IMR-90 (cell line): ENCODE data around the gene IFT20. TPM values are rescaled to one million over a fixed set of nuclear protein-coding genes. Genes with fewer than 3 reads are reported as not detected.

Experiments used
- ATAC-seq: fragments of 200-7000 bp; cut with Tn5 transposase; 2 replicates; pipeline ENCODE4 v1.9.1; 2020; ENCODE audit warnings: low read depth, mild to moderate bottlenecking, moderate library complexity
- BruUV-seq: library from RNA; stranded (reverse); fragments of 400-500 nt; replicated peaks from 2 replicates; lab custom pipeline; 2021; lab: Mats Ljungman, UMichigan
- CTCF ChIA-PET: fragments of 300-600 bp; formaldehyde crosslinking; extraction: SDS; loops from one replicate; lab custom pipeline; 2021; ENCODE audit warnings: antibody characterized with exemption; lab: Yijun Ruan, JAX
- POLR2A ChIA-PET: fragments of 300-600 bp; sonication (Branson Sonifier 250); formaldehyde crosslinking; loops from one replicate; lab custom pipeline; 2022; ENCODE audit warnings: antibody characterized with exemption; ENCODE audit not compliant: unreplicated experiment; lab: Charles Lee
- DNase-seq: peaks from one replicate; pipeline ENCODE4 v3.0.0; 2013
- H2AFZ ChIP-seq: replicated peaks from 2 replicates; pipeline ENCODE3; 2013; ENCODE audit warnings: low read length, mild to moderate bottlenecking; ENCODE audit not compliant: poor library complexity
- H2AK5ac ChIP-seq: 2 replicates; pipeline ENCODE4 v1.6.1; 2013; ENCODE audit warnings: low read depth, low read length, inconsistent platforms
- H2AK9ac ChIP-seq: replicated peaks from 2 replicates; pipeline ENCODE3; 2013; ENCODE audit warnings: mild to moderate bottlenecking, low read depth, low read length, moderate library complexity; ENCODE audit not compliant: poor library complexity
- H2BK120ac ChIP-seq: 2 replicates; pipeline ENCODE4 v1.6.1; 2013; ENCODE audit warnings: low read depth, low read length, inconsistent platforms
- H2BK15ac ChIP-seq: 3 replicates; pipeline ENCODE4 v1.6.1; 2013; ENCODE audit warnings: low read depth, low read length, inconsistent platforms
- H2BK20ac ChIP-seq: 2 replicates; pipeline ENCODE4 v1.6.1; 2013; ENCODE audit warnings: low read depth, mild to moderate bottlenecking, inconsistent platforms, low read length, moderate library complexity
- H2BK5ac ChIP-seq: 2 replicates; pipeline ENCODE4 v1.6.1; 2013; ENCODE audit warnings: mild to moderate bottlenecking, low read depth, low read length, inconsistent platforms; ENCODE audit not compliant: poor library complexity, severe bottlenecking
- H3K14ac ChIP-seq: replicated peaks from 2 replicates; pipeline ENCODE4 v1.6.1; 2013; ENCODE audit warnings: low read depth, low read length, inconsistent platforms
- H3K18ac ChIP-seq: 2 replicates; pipeline ENCODE4 v1.6.1; 2013; ENCODE audit warnings: low read depth, low read length, control low read depth
- H3K23ac ChIP-seq: 2 replicates; pipeline ENCODE4 v1.6.1; 2013; ENCODE audit warnings: low read depth, low read length, inconsistent platforms
- H3K27ac ChIP-seq: 2 replicates; pipeline ENCODE4 v1.5.1; 2013; ENCODE audit warnings: mild to moderate bottlenecking, control low read depth, low read length; ENCODE audit not compliant: insufficient read depth
- H3K27me3 ChIP-seq: 2 replicates; pipeline ENCODE4 v1.6.1; 2013; ENCODE audit warnings: low read length; ENCODE audit not compliant: control insufficient read depth, insufficient read depth
- H3K36me3 ChIP-seq: 2 replicates; pipeline ENCODE4 v1.6.1; 2013; ENCODE audit warnings: low read length, mixed read lengths; ENCODE audit not compliant: control insufficient read depth, insufficient read depth
- H3K4ac ChIP-seq: 2 replicates; pipeline ENCODE4 v1.6.1; 2013; ENCODE audit warnings: low read depth, low read length, inconsistent platforms
- H3K4me1 ChIP-seq: 2 replicates; pipeline ENCODE4 v1.6.1; 2013; ENCODE audit warnings: low read length, mixed read lengths; ENCODE audit not compliant: control insufficient read depth, insufficient read depth
- H3K4me2 ChIP-seq: 2 replicates; pipeline ENCODE4 v1.6.1; 2013; ENCODE audit warnings: low read depth, mild to moderate bottlenecking, control low read depth, low read length, moderate library complexity
- H3K4me3 ChIP-seq: 2 replicates; pipeline ENCODE4 v1.5.1; 2013; ENCODE audit warnings: low read depth, mild to moderate bottlenecking, control low read depth, low read length, moderate library complexity; ENCODE audit not compliant: insufficient read depth
- H3K56ac ChIP-seq: 2 replicates; pipeline ENCODE4 v1.6.1; 2013; ENCODE audit warnings: low read length, inconsistent platforms; ENCODE audit not compliant: insufficient read depth; ENCODE audit errors: extremely low read depth
- H3K79me1 ChIP-seq, 2 experiments: 2 replicates each; pipeline ENCODE4 v1.6.1; 2013; ENCODE audit warnings: low read length in 2 of 2, inconsistent platforms in 1 of 2, low read depth in 1 of 2
- H3K9ac ChIP-seq: 2 replicates; pipeline ENCODE4 v1.6.1; 2013; ENCODE audit warnings: low read depth, low read length, control low read depth
- H3K9me1 ChIP-seq: 2 replicates; pipeline ENCODE4 v1.6.1; 2013; ENCODE audit warnings: low read length, inconsistent platforms; ENCODE audit not compliant: insufficient read depth
- H3K9me3 ChIP-seq: 2 replicates; pipeline ENCODE4 v1.6.1; 2013; ENCODE audit warnings: low read length; ENCODE audit not compliant: control insufficient read depth, insufficient read depth
- H4K20me1 ChIP-seq: 2 replicates; pipeline ENCODE4 v1.6.1; 2013; ENCODE audit warnings: low read length, inconsistent platforms; ENCODE audit not compliant: insufficient read depth
- H4K5ac ChIP-seq: 2 replicates; pipeline ENCODE4 v1.6.1; 2013; ENCODE audit warnings: mild to moderate bottlenecking, low read depth, low read length, control low read depth
- H4K8ac ChIP-seq, 2 experiments: 2 replicates each; pipeline ENCODE4 v1.6.1; 2013; ENCODE audit warnings: low read depth in 2 of 2, low read length in 2 of 2, control low read depth in 1 of 2, inconsistent platforms in 1 of 2
- H4K91ac ChIP-seq: 2 replicates; pipeline ENCODE4 v1.6.1; 2013; ENCODE audit warnings: low read depth, low read length, inconsistent platforms; ENCODE audit not compliant: insufficient read depth
- CHD1 ChIP-seq: IDR thresholded peaks from 2 replicates; pipeline ENCODE4 v1.6.1; 2012; ENCODE audit warnings: low read depth, low read length, improper control_type of control experiment
- FOS ChIP-seq: fragments of 150-350 bp; IDR thresholded peaks from 2 replicates; pipeline ENCODE4 v1.6.1; 2016; ENCODE audit warnings: low read depth, low read length
- MAFK ChIP-seq: IDR thresholded peaks from 2 replicates; pipeline ENCODE4 v1.6.1; 2012; ENCODE audit warnings: low read depth, low read length, improper control_type of control experiment
- NFE2L2 ChIP-seq: fragments of 150-350 bp; IDR thresholded peaks from 2 replicates; pipeline ENCODE4 v1.6.1; 2016; ENCODE audit warnings: low read depth, mild to moderate bottlenecking, low read length
- POLR2A ChIP-seq: IDR thresholded peaks from 2 replicates; pipeline ENCODE4 v1.6.1; 2012; ENCODE audit warnings: mild to moderate bottlenecking, low read depth, low read length
- RCOR1 ChIP-seq: IDR thresholded peaks from 2 replicates; pipeline ENCODE4 v1.6.1; 2012; ENCODE audit warnings: mild to moderate bottlenecking, low read length, improper control_type of control experiment; ENCODE audit not compliant: insufficient replicate concordance
- RFX5 ChIP-seq: IDR thresholded peaks from 2 replicates; pipeline ENCODE4 v1.8.0; 2012; ENCODE audit warnings: low read depth, mild to moderate bottlenecking, low read length, moderate library complexity
- WGBS, 2 experiments: methylation state at CpG; one replicate each; pipeline versions ENCODE4 v1.1.5 to v1.1.7; 2013; ENCODE audit warnings: missing lambda C conversion rate in 2 of 2; ENCODE audit not compliant: insufficient read length in 1 of 2; ENCODE audit errors: extremely low coverage in 2 of 2; 5-methylcytosine and 5-hydroxymethylcytosine counted together
- dilution Hi-C: fragments of 300-500 bp; cut with HindIII; formaldehyde crosslinking; loops from one replicate; pipeline ENCODE4 v1.14.3; 2018; ENCODE audit warnings: low sequenced_read_pairs; ENCODE audit not compliant: unreplicated experiment
- in situ Hi-C: fragments of 300-500 bp; cut with MboI; formaldehyde crosslinking; loops from 3 replicates; pipeline ENCODE4 v1.14.3; 2019; ENCODE audit warnings: low sequenced_read_pairs, inconsistent platforms, mixed read lengths
- intact Hi-C: fragments of 100-400 bp; cut with micrococcal nuclease; formaldehyde crosslinking; loops from 2 replicates; pipeline ENCODE4 v1.10.0; 2022
- polyA plus RNA-seq, 3 experiments: library from polyadenylated mRNA; depleted of rRNA; stranded (reverse); fragments of >200 nt; gene quantifications; 2 replicates each; pipeline ENCODE4 v1.2.3, GENCODE V29; 2012; ENCODE audit warnings: low replicate concordance in 1 of 3
- total RNA-seq: library from RNA; depleted of rRNA; stranded (reverse); fragments of >200 nt; gene quantifications from 2 replicates; pipeline ENCODE4 v1.2.3, GENCODE V29; 2012

IFT20 gene
- total and polyA plus RNA-seq, 2 of the 4 experiments (the other 2 are of a cell fraction) = 25.5 to 46.3 TPM

- H3K4ac ChIP-seq = no peak overlapping the region
- no TSS peak for BruUV-seq
- dilution Hi-C loops (no loop called here), intact Hi-C loops (no loop called here), in situ Hi-C loops (no loop called here)
- no peak overlapping the region for H3K23ac ChIP-seq
- no peak overlapping the region for H2AK5ac ChIP-seq
- no peak overlapping the region for H4K5ac ChIP-seq
- no peaks in the 10 kb centered on the region for H4K20me1 ChIP-seq
- no peak for DNase-seq
- H2BK15ac ChIP-seq = no peak overlapping the region
- no peaks in the 10 kb centered on the region for H3K79me1 ChIP-seq
- POLR2A ChIA-PET = no interaction called here
- H3K4me3 ChIP-seq = no peak overlapping the region
- no peak overlapping the region for H3K27ac ChIP-seq
- no peaks in the 10 kb centered on the region for H3K9me1 ChIP-seq
- CTCF ChIA-PET = interaction anchor here (1.1 kb wide), 1 partner anchor 37 kb away, joined by 6 read pairs; the partner anchor contains the start of genes IFT20 and TNFAIP1
- H2AFZ ChIP-seq = no peak overlapping the region
- H3K9me3 ChIP-seq = no peaks in the 10 kb centered on the region
- no peak for ATAC-seq
- no peak overlapping the region for H3K4me2 ChIP-seq
- no peak overlapping the region for H2BK20ac ChIP-seq
- H2BK5ac ChIP-seq = no peak overlapping the region
- H3K36me3 ChIP-seq = no peaks in the 10 kb centered on the region
- peaks cover 5% of the 10 kb centered on the region for H3K27me3 ChIP-seq
- H4K8ac ChIP-seq = no peak overlapping the region
- no peak overlapping the region for H4K91ac ChIP-seq
- H2AK9ac ChIP-seq = no peak overlapping the region
- no peak overlapping the region for H3K18ac ChIP-seq
- H3K14ac ChIP-seq = no peak overlapping the region
- H3K4me1 ChIP-seq = no peaks in the 10 kb centered on the region
- no peak overlapping the region for H3K9ac ChIP-seq
- WGBS, 2 experiments = 71% methylated on average over 1 of the region's 3 CpGs; no CpG with 5 or more reads in 1 of the 2 experiments
- TF ChIP-seq RCOR1 (no peak), POLR2A (no peak), RFX5 (no peak), CHD1 (no peak), FOS (no peak), MAFK (no peak), NFE2L2 (no peak)
- no peak overlapping the region for H3K56ac ChIP-seq
- no peak overlapping the region for H2BK120ac ChIP-seq
Measured at GRCh38 chr17:28298449-28298848, 36.8 kb downstream of the IFT20 start.
